Measurements from ENCODE around the gene LHX5. TPM values are rescaled to one million over a fixed set of nuclear protein-coding genes. Genes with fewer than 3 reads are reported as not detected.

LHX5 gene
- total RNA-seq, 1 experiment from 2014 or later = 0.65 TPM

DNA sequence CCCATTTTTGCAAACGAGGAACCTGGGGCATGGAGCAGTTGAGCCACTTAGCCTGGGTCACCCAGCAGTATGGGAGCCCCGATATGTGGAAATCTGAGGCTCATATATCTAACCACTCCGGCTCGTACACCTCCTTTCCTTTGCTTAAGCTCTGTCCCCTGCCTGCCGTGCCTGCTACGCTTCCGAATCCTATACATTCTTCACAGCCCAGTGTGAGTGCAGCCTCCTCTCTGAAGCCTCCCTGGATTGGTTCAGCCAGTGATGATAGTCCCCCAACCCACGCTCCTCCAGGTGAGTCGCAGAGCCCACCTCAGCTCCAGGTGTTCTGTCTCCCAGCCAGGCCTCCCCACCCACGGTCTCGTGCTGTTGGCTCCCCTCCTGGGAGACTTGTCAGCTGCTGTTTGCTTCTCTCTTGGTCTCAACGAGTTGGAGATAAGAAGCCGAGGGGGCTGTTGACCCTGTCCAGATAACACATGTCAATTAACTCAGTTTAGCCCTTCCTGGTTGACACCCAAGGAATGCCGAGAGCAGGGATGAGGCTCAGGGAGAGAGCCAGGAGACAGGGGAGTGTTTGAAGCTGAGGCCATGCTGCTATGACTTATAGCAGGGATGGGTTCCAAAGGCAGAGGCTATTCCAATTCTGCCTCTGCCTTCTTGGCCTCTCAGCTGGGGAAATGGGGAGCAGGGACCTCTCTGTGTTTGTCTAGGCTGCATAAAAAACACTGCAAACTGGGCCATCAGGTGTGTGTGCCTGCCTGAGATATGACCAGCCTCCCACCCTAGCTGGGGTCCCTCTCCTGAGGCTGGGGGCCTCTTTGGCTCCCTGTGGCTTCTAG, 30.5 kb downstream of the LHX5 start:
- Histone ChIP-seq H3K79me2 (ENCODE audit: low read depth) (no peaks in the 10 kb centered on the region), H3K4me3 (no peak overlapping the region), H3K9me2 (ENCODE audit: insufficient read depth) (no peaks in the 10 kb centered on the region), H3K27me3 (ENCODE audit: insufficient read depth, low read depth) (0 out of 2 replicates have a peak, but pooled peaks cover 6% of the 10 kb centered on the region), H3F3A (ENCODE audit: insufficient read depth, low read depth) (no peaks in the 10 kb centered on the region), H4K20me1 (ENCODE audit: insufficient read depth) (no peaks in the 10 kb centered on the region), H3K27ac (no peak overlapping the region), H3K36me3 (ENCODE audit: low read depth) (no peaks in the 10 kb centered on the region), H2AFZ (no peak overlapping the region), H3K4me2 (no peak overlapping the region), H3K9me3 (ENCODE audit: insufficient read depth, low read depth) (no peaks in the 10 kb centered on the region), H3K4me1 (replicated peaks; ENCODE audit: insufficient read depth) (no peaks in the 10 kb centered on the region)
- CTCF ChIA-PET = interaction anchor here (0.6 kb wide), 1 partner anchor 28 kb away, joined by 3 read pairs; no protein-coding TSS in a partner anchor
- DNase-seq = no peak
- intact Hi-C loops (cut with micrococcal nuclease; ENCODE audit: unreplicated experiment) = no loop called here
- no TSS peak for BruUV-seq (replicated peaks)
- no peak for TF ChIP-seq EZH2 (IDR thresholded peaks at IDR 0.05; ENCODE audit: low read depth)
- no peak for TF ChIP-seq CTCF (conservative IDR thresholded peaks at IDR 0.05)
- POLR2A ChIA-PET (ENCODE audit: unreplicated experiment) = interaction anchor here (0.5 kb wide), 2 partner anchors 16 to 270 kb away, joined by 4 to 6 read pairs; no protein-coding TSS in a partner anchor

DNA sequence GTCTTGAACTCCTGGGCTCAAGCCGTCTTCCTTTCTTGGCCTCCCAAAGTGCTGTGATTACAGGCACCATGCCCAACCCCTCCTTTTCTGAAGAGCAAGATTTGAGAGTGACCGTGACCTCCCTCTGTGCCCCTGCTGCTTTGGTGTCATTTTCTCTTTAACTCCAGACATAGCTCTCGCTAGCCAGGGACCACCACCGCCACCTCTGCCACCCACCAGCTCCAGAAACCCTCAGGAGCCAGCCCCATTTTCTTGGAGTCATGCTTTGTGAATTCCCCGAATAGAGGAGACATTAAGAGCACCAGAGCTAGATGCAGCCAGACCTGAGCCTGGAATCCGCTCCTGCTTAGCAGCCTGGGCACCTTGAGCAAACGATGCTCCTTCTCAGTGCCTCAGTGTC, 31.3 kb downstream of the LHX5 start:
- Histone ChIP-seq H3K27me3 (ENCODE audit: insufficient read depth, low read depth) (0 out of 2 replicates have a peak, but pooled peaks cover 2% of the 10 kb centered on the region), H3K4me3 (no peak overlapping the region), H3K79me2 (ENCODE audit: low read depth) (no peaks in the 10 kb centered on the region), H2AFZ (no peak overlapping the region), H3K9me2 (ENCODE audit: insufficient read depth) (no peaks in the 10 kb centered on the region), H3K9me3 (ENCODE audit: insufficient read depth, low read depth) (no peaks in the 10 kb centered on the region), H3K4me1 (replicated peaks; ENCODE audit: insufficient read depth) (no peaks in the 10 kb centered on the region), H3K27ac (no peak overlapping the region), H3F3A (ENCODE audit: insufficient read depth, low read depth) (no peaks in the 10 kb centered on the region), H3K36me3 (ENCODE audit: low read depth) (no peaks in the 10 kb centered on the region), H3K4me2 (no peak overlapping the region), H4K20me1 (ENCODE audit: insufficient read depth) (no peaks in the 10 kb centered on the region)
- ChIA-PET CTCF (interaction anchor here (0.6 kb wide), 2 partner anchors 28 to 349 kb away, joined by 3 read pairs; no protein-coding TSS in a partner anchor), POLR2A (ENCODE audit: unreplicated experiment) (no interaction called here)
- no peak for DNase-seq
- BruUV-seq (replicated peaks) = no TSS peak
- TF ChIP-seq CTCF (conservative IDR thresholded peaks at IDR 0.05) = no peak
- TF ChIP-seq EZH2 (IDR thresholded peaks at IDR 0.05; ENCODE audit: low read depth) = no peak
- intact Hi-C loops (cut with micrococcal nuclease; ENCODE audit: unreplicated experiment) = no loop called here

- CTCF ChIA-PET = interaction anchor here (0.6 kb wide), 1 partner anchor 349 kb away, joined by 3 read pairs; no protein-coding TSS in a partner anchor
- Histone ChIP-seq H3K36me3 (ENCODE audit: low read depth) (no peaks in the 10 kb centered on the region), H4K20me1 (ENCODE audit: insufficient read depth) (no peaks in the 10 kb centered on the region), H3K9me2 (ENCODE audit: insufficient read depth) (no peaks in the 10 kb centered on the region), H3K9me3 (ENCODE audit: insufficient read depth, low read depth) (no peaks in the 10 kb centered on the region), H3K4me1 (replicated peaks; ENCODE audit: insufficient read depth) (no peaks in the 10 kb centered on the region), H3K4me3 (no peak overlapping the region), H3K27ac (no peak overlapping the region), H2AFZ (no peak overlapping the region), H3K79me2 (ENCODE audit: low read depth) (no peaks in the 10 kb centered on the region), H3K27me3 (ENCODE audit: insufficient read depth, low read depth) (no peaks in the 10 kb centered on the region), H3K4me2 (no peak overlapping the region), H3F3A (ENCODE audit: insufficient read depth, low read depth) (no peaks in the 10 kb centered on the region)
- POLR2A ChIA-PET (ENCODE audit: unreplicated experiment) = no interaction called here
- intact Hi-C loops (cut with micrococcal nuclease; ENCODE audit: unreplicated experiment) = loop anchor here (1.0 kb wide), 1 partner anchor 473 kb away; no protein-coding TSS in a partner anchor
- no TSS peak for BruUV-seq (replicated peaks)
- TF ChIP-seq EZH2 (IDR thresholded peaks at IDR 0.05; ENCODE audit: low read depth) = no peak
- TF ChIP-seq CTCF (conservative IDR thresholded peaks at IDR 0.05) = peak; percentile 77
- DNase-seq = peak in 1 of 2 experiments; percentile 35
These were observed 32.1 kb downstream of the LHX5 start for GRCh38 chr12:113439606-113440030.

All from PC-9 (cell line).